Cardiac muscle cell (in vitro differentiated cells and primary cell): Measurements from ENCODE around the gene COL1A1. TPM values are rescaled to one million over a fixed set of nuclear protein-coding genes. Genes with fewer than 3 reads are reported as not detected.

Experiments
- DNase-seq, 2 donors: peaks; one replicate each; pipeline versions ENCODE4 v3.0.0 to v3.0.0-alpha.2; 2010 to 2017; ENCODE audit warnings: low read depth in 1 of 2, low spot score in 1 of 2
- H3K27ac ChIP-seq: fragments of 200-600 bp; sonication (generic); 2 replicates; pipeline ENCODE4 v1.5.1; 2016
- H3K27me3 ChIP-seq: fragments of 200-600 bp; sonication (generic); 2 replicates; pipeline ENCODE4 v1.6.0; 2016; ENCODE audit warnings: control low read depth
- H3K36me3 ChIP-seq: fragments of 200-600 bp; sonication (generic); 2 replicates; pipeline ENCODE4 v1.5.1; 2016; ENCODE audit warnings: control low read depth
- H3K4me1 ChIP-seq: fragments of 200-600 bp; sonication (generic); 2 replicates; pipeline ENCODE4 v1.8.1; 2017; ENCODE audit warnings: low read depth, mild to moderate bottlenecking, mixed run types
- H3K4me3 ChIP-seq: fragments of 200-600 bp; sonication (generic); 2 replicates; pipeline ENCODE4 v1.5.1; 2016; ENCODE audit warnings: mild to moderate bottlenecking
- H3K9me3 ChIP-seq: fragments of 200-600 bp; sonication (generic); 2 replicates; pipeline ENCODE4 v1.5.1; 2017; ENCODE audit warnings: low read depth, mild to moderate bottlenecking, control low read depth
- CTCF ChIP-seq: IDR thresholded peaks from 2 replicates; pipeline ENCODE4 v1.5.1; 2012; ENCODE audit warnings: low read depth, mild to moderate bottlenecking, low read length
- polyA plus RNA-seq: library from polyadenylated mRNA; unstranded; fragments of >200 nt; fragmentation: Nextera tagmentation; extraction: Ambion mirVana; gene quantifications from 2 replicates; pipeline ENCODE4 v1.2.1, GENCODE V29; 2016
- total RNA-seq: library from RNA; depleted of rRNA; stranded (reverse); fragments of >200 nt; gene quantifications from 2 replicates; pipeline ENCODE4 v1.2.3, GENCODE V29; 2016

Gene COL1A1
- total and polyA plus RNA-seq, 2 experiments from 2014 or later = 127 to 261 TPM

- no peak overlapping the region for H3K27ac ChIP-seq
- H3K9me3 ChIP-seq = no peaks in the 10 kb centered on the region
- peaks cover 39% of the 10 kb centered on the region for H3K36me3 ChIP-seq
- DNase-seq = no peak
- H3K4me3 ChIP-seq = no peak overlapping the region
- H3K27me3 ChIP-seq = no peaks in the 10 kb centered on the region
- TF ChIP-seq CTCF = no peak
- peaks cover 10% of the 10 kb centered on the region for H3K4me1 ChIP-seq
Measured at GRCh38 chr17:50143461-50144176, 57.8 kb downstream of the COL1A1 start.

- Histone ChIP-seq H3K4me1 (no peaks in the 10 kb centered on the region), H3K27ac (no peak overlapping the region), H3K4me3 (no peak overlapping the region), H3K9me3 (no peaks in the 10 kb centered on the region), H3K27me3 (no peaks in the 10 kb centered on the region), H3K36me3 (peaks cover 54% of the 10 kb centered on the region)
- TF ChIP-seq CTCF = no peak
- no peak for DNase-seq
Measured at GRCh38 chr17:50141745-50142110, 59.7 kb downstream of the COL1A1 start.

DNA sequence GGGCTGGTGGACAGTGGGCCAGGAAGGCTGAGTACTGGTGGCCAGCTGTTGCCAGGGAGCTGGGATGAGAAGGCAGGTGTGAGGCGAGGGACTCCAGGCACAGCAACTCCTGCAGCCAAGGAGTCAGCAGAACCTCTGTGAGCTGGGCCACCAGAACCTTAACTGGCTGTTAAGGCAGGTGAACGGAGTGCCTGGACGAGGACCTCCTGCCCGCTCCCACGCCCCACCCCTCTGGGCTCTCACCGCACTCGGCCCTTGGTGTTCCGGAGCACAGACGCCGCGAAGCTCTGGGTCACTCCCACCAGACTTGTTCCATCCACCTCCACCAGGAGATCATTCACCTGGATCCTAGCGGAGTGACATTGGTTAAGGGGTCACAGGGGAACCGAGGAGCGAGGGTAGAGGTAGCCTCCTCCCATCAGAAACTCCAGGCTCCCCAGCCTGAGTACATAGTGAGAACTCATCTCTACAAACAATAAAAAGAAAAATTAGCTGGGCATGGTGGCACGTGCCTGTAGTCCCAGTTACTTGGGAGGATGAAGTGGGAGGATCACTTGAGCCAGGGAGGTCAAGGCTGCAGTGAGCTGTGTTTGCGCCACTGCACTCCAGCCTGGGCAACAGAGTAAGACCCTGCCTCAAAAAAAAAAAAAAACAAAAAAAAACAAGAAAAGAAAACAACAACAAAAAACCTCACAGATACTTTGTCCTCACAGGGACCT is 60.2 kb downstream of the COL1A1 start:
- no peaks in the 10 kb centered on the region for H3K9me3 ChIP-seq
- no peak overlapping the region for H3K27ac ChIP-seq
- no peaks in the 10 kb centered on the region for H3K4me1 ChIP-seq
- TF ChIP-seq CTCF = no peak
- H3K4me3 ChIP-seq = no peak overlapping the region
- DNase-seq = no peak
- H3K27me3 ChIP-seq = no peaks in the 10 kb centered on the region
- H3K36me3 ChIP-seq = peaks cover 54% of the 10 kb centered on the region

- Histone ChIP-seq H3K4me1 (no peaks in the 10 kb centered on the region), H3K27ac (no peak overlapping the region), H3K36me3 (peaks cover 61% of the 10 kb centered on the region), H3K9me3 (no peaks in the 10 kb centered on the region), H3K27me3 (no peaks in the 10 kb centered on the region), H3K4me3 (no peak overlapping the region)
- peak; percentile 59 for TF ChIP-seq CTCF
- peak; percentile 70 to 87 for DNase-seq
Measured at GRCh38 chr17:50139950-50140885, 61.2 kb downstream of the COL1A1 start.

DNA sequence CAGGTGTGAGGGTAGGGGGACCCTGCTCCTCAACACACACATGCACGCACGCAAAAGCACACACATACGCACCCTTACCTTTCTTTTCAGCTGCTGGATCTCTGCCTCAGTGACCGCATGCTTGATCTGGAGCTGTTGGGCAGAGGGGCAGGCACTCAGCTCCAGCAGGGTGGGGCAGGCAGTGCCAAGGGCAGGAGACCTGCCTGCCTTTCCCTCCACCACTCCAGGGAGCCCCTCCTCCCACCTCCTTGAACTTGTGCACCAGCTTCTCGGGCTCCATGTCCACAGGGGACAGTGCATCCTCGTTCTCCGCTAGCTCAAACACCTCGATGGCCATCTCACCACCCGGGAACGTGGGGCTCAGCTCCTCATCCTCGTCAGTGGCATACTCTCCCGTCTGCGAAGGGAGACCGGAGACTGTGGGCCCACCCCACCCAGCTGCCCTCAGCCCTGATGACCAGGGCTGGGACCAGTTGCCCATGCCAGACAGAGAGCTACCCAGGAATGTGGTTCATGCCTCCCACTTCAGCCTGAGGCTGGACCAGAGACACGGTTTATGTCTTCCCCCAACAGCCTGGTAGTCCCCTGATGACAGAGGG is 62.1 kb downstream of the COL1A1 start:
- Histone ChIP-seq H3K27me3 (no peaks in the 10 kb centered on the region), H3K9me3 (no peaks in the 10 kb centered on the region), H3K27ac (no peak overlapping the region), H3K36me3 (peaks cover 55% of the 10 kb centered on the region), H3K4me1 (no peaks in the 10 kb centered on the region), H3K4me3 (no peak overlapping the region)
- TF ChIP-seq CTCF = no peak
- DNase-seq = no peak
